HG03378 (cell line): Measurements from ENCODE around the gene PRSS2.

Experiments
- ATAC-seq: cut with Tn5 transposase; IDR thresholded peaks from one replicate; pipeline ENCODE4 v1.9.1; 2021; ENCODE audit warnings: mild to moderate bottlenecking, moderate library complexity; ENCODE audit not compliant: unreplicated experiment

PRSS2 gene

GRCh38 chr7:142822714-142823113 lies 51.9 kb downstream of the PRSS2 start:
- ATAC-seq = no peak
